ENCODE results near the gene MROH7. TPM values are rescaled to one million over a fixed set of nuclear protein-coding genes. Genes with fewer than 3 reads are reported as not detected.
"Not testable (repeated sequence)": the region's sequence is repeated elsewhere in the genome, so short reads cannot be mapped to it uniquely, and the experiment has no call there.

The MROH7 gene
- total RNA-seq, 1 experiment from 2014 or later = not detected

- H3K36me3 ChIP-seq (ENCODE audit: insufficient read depth, low read length, poor library complexity, severe bottlenecking) = no peaks in the 10 kb centered on the region
- no peaks in the 10 kb centered on the region for H3K4me1 ChIP-seq (ENCODE audit: insufficient read depth, low read length, poor library complexity, severe bottlenecking)
- POLR2A ChIA-PET (ENCODE audit: low non-redundant PET) = no interaction called here
- BruUV-seq (replicated peaks) = no TSS peak
- H3K4me3 ChIP-seq (ENCODE audit: low read depth, low read length, poor library complexity, severe bottlenecking) = no peak overlapping the region
- H3K27me3 ChIP-seq (replicated peaks; ENCODE audit: insufficient read depth, low read depth, low read length, poor library complexity) = peaks cover under 1% of the 10 kb centered on the region
- H3K27ac ChIP-seq (ENCODE audit: low read depth, low read length, poor library complexity, severe bottlenecking) = no peak overlapping the region
- TF ChIP-seq CTCF (conservative IDR thresholded peaks at IDR 0.05; ENCODE audit: low read depth, low read length) = no peak
- TF ChIP-seq EZH2 (IDR thresholded peaks at IDR 0.05; ENCODE audit: borderline replicate concordance, low read depth, low read length, poor library complexity, severe bottlenecking) = no peak
- intact Hi-C loops (cut with micrococcal nuclease; ENCODE audit: unreplicated experiment) = no loop called here
- CTCF ChIA-PET = no interaction called here
- H3K9me3 ChIP-seq (ENCODE audit: low read depth, low read length, poor library complexity, severe bottlenecking) = no peaks in the 10 kb centered on the region
- no peak for DNase-seq (ENCODE audit: low spot score)
These were observed 14.4 kb upstream of the MROH7 start for GRCh38 chr1:54627196-54627595.

- POLR2A ChIA-PET (ENCODE audit: low non-redundant PET); H3K36me3 ChIP-seq (ENCODE audit: insufficient read depth, low read length, poor library complexity, severe bottlenecking): not testable (repeated sequence)
These were observed 5.8 kb upstream of the MROH7 start for GRCh38 chr1:54635804-54636203.

GRCh38 chr1:54636461-54637446 lies 4.8 kb upstream of the MROH7 start:
- H3K27me3 ChIP-seq (replicated peaks; ENCODE audit: insufficient read depth, low read depth, low read length, poor library complexity); CTCF ChIA-PET; H3K9me3 ChIP-seq (ENCODE audit: low read depth, low read length, poor library complexity, severe bottlenecking); DNase-seq (ENCODE audit: low spot score); H3K27ac ChIP-seq (ENCODE audit: low read depth, low read length, poor library complexity, severe bottlenecking); H3K4me1 ChIP-seq (ENCODE audit: insufficient read depth, low read length, poor library complexity, severe bottlenecking); H3K4me3 ChIP-seq (ENCODE audit: low read depth, low read length, poor library complexity, severe bottlenecking); POLR2A ChIA-PET (ENCODE audit: low non-redundant PET); BruUV-seq (replicated peaks); H3K36me3 ChIP-seq (ENCODE audit: insufficient read depth, low read length, poor library complexity, severe bottlenecking); intact Hi-C loops (cut with micrococcal nuclease; ENCODE audit: unreplicated experiment): not testable (repeated sequence)

More at GRCh38 chr1:54635804-54636203, 5.8 kb upstream of the MROH7 start:
- CTCF ChIA-PET; BruUV-seq (replicated peaks); H3K4me1 ChIP-seq (ENCODE audit: insufficient read depth, low read length, poor library complexity, severe bottlenecking); H3K27ac ChIP-seq (ENCODE audit: low read depth, low read length, poor library complexity, severe bottlenecking); H3K4me3 ChIP-seq (ENCODE audit: low read depth, low read length, poor library complexity, severe bottlenecking); H3K9me3 ChIP-seq (ENCODE audit: low read depth, low read length, poor library complexity, severe bottlenecking); intact Hi-C loops (cut with micrococcal nuclease; ENCODE audit: unreplicated experiment); DNase-seq (ENCODE audit: low spot score); H3K27me3 ChIP-seq (replicated peaks; ENCODE audit: insufficient read depth, low read depth, low read length, poor library complexity): not testable (repeated sequence)

GRCh38 chr1:54640361-54640760 lies 1.2 kb upstream of the MROH7 start:
- BruUV-seq (replicated peaks) = no TSS peak
- POLR2A ChIA-PET (ENCODE audit: low non-redundant PET) = no interaction called here
- no peak for DNase-seq (ENCODE audit: low spot score)
- no peaks in the 10 kb centered on the region for H3K27me3 ChIP-seq (replicated peaks; ENCODE audit: insufficient read depth, low read depth, low read length, poor library complexity)
- CTCF ChIA-PET = no interaction called here
- H3K27ac ChIP-seq (ENCODE audit: low read depth, low read length, poor library complexity, severe bottlenecking) = no peak overlapping the region
- TF ChIP-seq EZH2 (IDR thresholded peaks at IDR 0.05; ENCODE audit: borderline replicate concordance, low read depth, low read length, poor library complexity, severe bottlenecking) = no peak
- no peak for TF ChIP-seq CTCF (conservative IDR thresholded peaks at IDR 0.05; ENCODE audit: low read depth, low read length)
- peaks cover 15% of the 10 kb centered on the region for H3K9me3 ChIP-seq (ENCODE audit: low read depth, low read length, poor library complexity, severe bottlenecking)
- H3K36me3 ChIP-seq (ENCODE audit: insufficient read depth, low read length, poor library complexity, severe bottlenecking) = no peaks in the 10 kb centered on the region
- no peak overlapping the region for H3K4me3 ChIP-seq (ENCODE audit: low read depth, low read length, poor library complexity, severe bottlenecking)
- H3K4me1 ChIP-seq (ENCODE audit: insufficient read depth, low read length, poor library complexity, severe bottlenecking) = no peaks in the 10 kb centered on the region
- intact Hi-C loops (cut with micrococcal nuclease; ENCODE audit: unreplicated experiment) = no loop called here

Data from A673 (cell line).